Stomach (tissue), 9 donors: ENCODE measurements around the gene TTC3. TPM values are rescaled to one million over a fixed set of nuclear protein-coding genes. Genes with fewer than 3 reads are reported as not detected.

Experiments used
- DNase-seq, 2 donors: peaks; one replicate each; pipeline versions ENCODE4 v3.0.0 to v3.0.0-alpha.2; 2013 to 2019
- H3K27ac ChIP-seq, 5 donors: fragments of 200-600 bp in 4 of 5; sonication (generic) in 4 of 5; one replicate each; pipeline ENCODE4 v1.5.1; 2013 to 2019; ENCODE audit warnings: mild to moderate bottlenecking in 1 of 5, moderate library complexity in 1 of 5
- H3K27me3 ChIP-seq, 3 donors: fragments of 200-600 bp; sonication (generic); one replicate each; pipeline ENCODE4 v1.5.1; 2017 to 2019; ENCODE audit warnings: mixed run types in 1 of 3
- H3K36me3 ChIP-seq, 4 donors: fragments of 200-600 bp; sonication (generic); 1 replicate in 3 of 4; 2 replicates in 1 of 4; pipeline ENCODE4 v1.5.1; 2016 to 2019
- H3K4me1 ChIP-seq, 4 donors: fragments of 200-600 bp; sonication (generic); one replicate each; pipeline ENCODE4 v1.5.1; 2016 to 2019
- H3K4me3 ChIP-seq, 4 donors: fragments of 200-600 bp; sonication (generic) in 3 of 4; one replicate each; pipeline ENCODE4 v1.5.1; 2016 to 2019; ENCODE audit warnings: mild to moderate bottlenecking in 1 of 4
- H3K9me3 ChIP-seq, 4 donors: fragments of 200-600 bp; sonication (generic); one replicate each; pipeline ENCODE4 v1.5.1; 2016 to 2019
- EP300 ChIP-seq: sonication (generic); formaldehyde crosslinking; IDR thresholded peaks from one replicate; pipeline ENCODE4 v1.6.1; 2017; ENCODE audit warnings: antibody characterized with exemption
- POLR2A ChIP-seq, 4 donors: fragments of 450-650 bp; IDR thresholded peaks; one replicate each; pipeline ENCODE4 v1.6.1; 2016; ENCODE audit warnings: antibody characterized with exemption in 4 of 4, control low read depth in 2 of 4, mild to moderate bottlenecking in 1 of 4, moderate library complexity in 1 of 4
- POLR2AphosphoS5 ChIP-seq, 3 donors: sonication (generic); formaldehyde crosslinking; IDR thresholded peaks; one replicate each; pipeline ENCODE4 v1.6.1; 2016; ENCODE audit warnings: antibody characterized with exemption in 3 of 3
- WGBS, 5 donors: extraction: QIAGEN DNeasy Blood & Tissue Kit in 3 of 5; methylation state at CpG; one replicate each; pipeline versions ENCODE4 v1.1.5 to v1.1.7; 2013 to 2018; 5-methylcytosine and 5-hydroxymethylcytosine counted together
- intact Hi-C: fragments of 100-400 bp; cut with DNase I; formaldehyde crosslinking; loops from one replicate; pipeline ENCODE4 v1.15.1; 2023; ENCODE audit warnings: low total_unique reads
- polyA plus RNA-seq, 3 donors: library from polyadenylated mRNA; stranded (reverse); fragments of 200-250 nt; gene quantifications; one replicate each; pipeline ENCODE4 v1.2.3, GENCODE V29; 2013
- total RNA-seq, 5 donors: library from RNA; depleted of rRNA; stranded (reverse); fragments of >200 nt; gene quantifications; one replicate each; pipeline versions ENCODE4 v1.1.0 to v1.2.3, GENCODE V29; 2014 to 2016
- TF ChIP-seq, protein P1 (sequence below), 7 experiments: fragments of 450-650 bp in 4 of 7; fragments of 200-600 bp in 3 of 7; sonication (generic) in 3 of 7; IDR thresholded peaks; one replicate each; pipeline ENCODE4 v1.5.1; 2016 to 2019; ENCODE audit warnings: antibody characterized with exemption in 7 of 7, control low read depth in 2 of 7, mild to moderate bottlenecking in 1 of 7
- donor health status: healthy with polysubstance abuse.
- donor health status: Bipolar disorder and iron deficiency.
- donor health status: healthy.

TTC3 gene
- total and polyA plus RNA-seq, 8 donors: 17.5 to 538 (median 143) TPM

DNA sequence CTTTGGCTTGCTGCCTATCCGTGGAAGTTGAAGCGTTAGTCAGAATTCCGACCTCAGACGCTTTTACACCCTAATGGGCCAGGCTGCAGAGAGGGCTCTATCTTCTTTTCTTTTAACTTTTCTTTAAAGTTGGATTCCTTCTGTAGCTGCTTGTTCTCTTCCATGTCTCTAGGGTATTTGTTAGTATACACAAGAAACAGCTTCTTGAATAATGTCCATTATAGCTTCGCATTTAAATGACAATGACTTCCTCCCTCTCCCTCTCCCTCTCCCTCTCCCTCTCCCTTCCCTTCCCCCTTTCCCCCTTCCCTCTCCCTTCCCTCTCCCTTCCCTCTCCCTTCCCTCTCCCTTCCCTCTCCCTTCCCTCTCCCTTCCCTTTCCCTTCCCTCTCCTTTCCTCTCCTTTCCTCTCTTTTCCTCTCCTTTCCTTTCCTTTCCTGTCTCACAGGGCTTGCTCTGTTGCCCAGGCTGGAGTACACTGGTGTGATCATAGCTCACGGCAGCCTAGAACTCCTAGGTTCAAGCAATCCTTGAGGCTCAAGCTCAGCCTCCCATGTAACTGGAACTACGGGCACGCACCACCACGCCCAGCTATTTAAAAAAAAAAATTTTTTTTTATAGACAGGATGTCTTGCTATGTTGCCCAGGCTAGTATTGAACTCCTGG is 33.5 kb upstream of the TTC3 start:
- no peak for TF ChIP-seq POLR2AphosphoS5 (IDR thresholded peaks at IDR 0.05)
- no peaks in the 10 kb centered on the region for H3K4me1 ChIP-seq
- no peak overlapping the region for H3K4me3 ChIP-seq
- H3K36me3 ChIP-seq: no peaks in the 10 kb centered on the region
- no peaks in the 10 kb centered on the region for H3K9me3 ChIP-seq
- DNase-seq: no peak
- no peaks in the 10 kb centered on the region for H3K27me3 ChIP-seq
- intact Hi-C loops: no loop called here
- H3K27ac ChIP-seq: no peak overlapping the region
- 73 to 85% (median 77%) methylated on average over 9 of the region's 9 CpGs for WGBS, 5 donors

DNA sequence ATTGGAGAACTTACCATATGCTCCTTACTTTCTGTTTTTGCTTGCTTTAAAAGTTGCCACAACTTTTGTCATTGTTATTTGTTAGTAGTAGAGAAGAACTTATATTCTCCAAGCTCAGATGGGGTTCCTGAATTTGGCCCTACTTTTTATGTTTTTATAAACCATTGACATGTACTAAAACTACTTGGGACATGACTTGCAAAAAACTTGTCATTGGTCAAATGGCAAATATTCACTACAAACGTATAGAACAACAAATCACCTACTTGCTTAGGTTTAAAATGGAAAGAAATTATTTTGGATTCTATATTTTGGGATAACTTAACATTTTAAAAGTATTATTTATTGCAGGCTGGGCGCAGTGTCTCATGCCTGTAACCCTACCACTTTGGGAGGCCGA is 32.8 kb upstream of the TTC3 start:
- intact Hi-C loops: no loop called here
- Histone ChIP-seq H3K9me3 (no peaks in the 10 kb centered on the region), H3K27me3 (no peaks in the 10 kb centered on the region), H3K4me3 (no peak overlapping the region), H3K4me1 (no peaks in the 10 kb centered on the region), H3K27ac (no peak overlapping the region), H3K36me3 (no peaks in the 10 kb centered on the region)
- 86 to 93% (median 90%) methylated on average over 3 of the region's 3 CpGs for WGBS, 5 donors
- TF ChIP-seq POLR2A (IDR thresholded peaks at IDR 0.05) (no peak), EP300 (no peak), POLR2AphosphoS5 (IDR thresholded peaks at IDR 0.05) (no peak)
- TF ChIP-seq, protein P1, sequence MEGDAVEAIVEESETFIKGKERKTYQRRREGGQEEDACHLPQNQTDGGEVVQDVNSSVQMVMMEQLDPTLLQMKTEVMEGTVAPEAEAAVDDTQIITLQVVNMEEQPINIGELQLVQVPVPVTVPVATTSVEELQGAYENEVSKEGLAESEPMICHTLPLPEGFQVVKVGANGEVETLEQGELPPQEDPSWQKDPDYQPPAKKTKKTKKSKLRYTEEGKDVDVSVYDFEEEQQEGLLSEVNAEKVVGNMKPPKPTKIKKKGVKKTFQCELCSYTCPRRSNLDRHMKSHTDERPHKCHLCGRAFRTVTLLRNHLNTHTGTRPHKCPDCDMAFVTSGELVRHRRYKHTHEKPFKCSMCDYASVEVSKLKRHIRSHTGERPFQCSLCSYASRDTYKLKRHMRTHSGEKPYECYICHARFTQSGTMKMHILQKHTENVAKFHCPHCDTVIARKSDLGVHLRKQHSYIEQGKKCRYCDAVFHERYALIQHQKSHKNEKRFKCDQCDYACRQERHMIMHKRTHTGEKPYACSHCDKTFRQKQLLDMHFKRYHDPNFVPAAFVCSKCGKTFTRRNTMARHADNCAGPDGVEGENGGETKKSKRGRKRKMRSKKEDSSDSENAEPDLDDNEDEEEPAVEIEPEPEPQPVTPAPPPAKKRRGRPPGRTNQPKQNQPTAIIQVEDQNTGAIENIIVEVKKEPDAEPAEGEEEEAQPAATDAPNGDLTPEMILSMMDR (IDR thresholded peaks at IDR 0.05): no peak
- DNase-seq: no peak

DNA sequence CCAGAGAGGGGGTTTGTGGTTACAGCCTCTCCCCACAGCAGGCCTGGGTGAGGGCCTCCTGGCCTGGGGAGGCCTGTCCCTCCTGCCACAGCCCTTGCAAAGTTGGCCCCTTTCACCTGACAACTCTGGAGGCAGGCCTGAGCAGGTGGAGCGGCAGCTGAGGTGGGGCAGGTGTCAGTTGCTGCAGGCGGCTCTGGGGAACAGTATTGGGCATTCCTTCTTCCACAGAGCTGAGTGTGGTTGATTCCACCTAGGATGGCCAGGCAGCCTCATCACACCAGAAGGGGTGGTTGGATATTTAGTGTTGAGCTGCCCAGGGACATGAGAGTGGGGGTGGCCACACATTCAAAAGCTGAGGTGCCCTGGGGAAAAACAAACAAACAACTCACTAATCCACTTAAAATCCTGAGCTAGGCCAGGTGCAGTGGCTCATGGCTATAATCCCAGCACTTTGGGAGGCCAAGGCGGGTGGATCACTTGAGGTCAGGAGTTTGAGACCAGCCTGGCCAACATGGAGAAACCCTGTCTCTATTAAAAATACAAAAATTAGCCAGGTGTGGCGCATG is 31.3 kb upstream of the TTC3 start:
- intact Hi-C loops: no loop called here
- DNase-seq: no peak
- Histone ChIP-seq H3K36me3 (no peaks in the 10 kb centered on the region), H3K4me3 (no peak overlapping the region), H3K27me3 (no peaks in the 10 kb centered on the region), H3K9me3 (no peaks in the 10 kb centered on the region), H3K27ac (no peak overlapping the region), H3K4me1 (no peaks in the 10 kb centered on the region)
- TF ChIP-seq POLR2AphosphoS5 (IDR thresholded peaks at IDR 0.05) (no peak), POLR2A (IDR thresholded peaks at IDR 0.05) (no peak), EP300 (no peak)
- TF ChIP-seq, protein P1 (IDR thresholded peaks at IDR 0.05): no peak
- 82 to 97% (median 92%) methylated on average over 4 of the region's 4 CpGs for WGBS, 5 donors

GRCh38 chr21:37043818-37044217 is 29.2 kb upstream of the TTC3 start:
- no peak overlapping the region for H3K4me3 ChIP-seq
- TF ChIP-seq, protein P1 (IDR thresholded peaks at IDR 0.05): no peak
- TF ChIP-seq POLR2A (IDR thresholded peaks at IDR 0.05): no peak
- no peak for TF ChIP-seq EP300
- no peak for TF ChIP-seq POLR2AphosphoS5 (IDR thresholded peaks at IDR 0.05)
- H3K36me3 ChIP-seq: no peaks in the 10 kb centered on the region
- no peak for DNase-seq
- WGBS, 5 donors: 89 to 95% (median 91%) methylated on average over 6 of the region's 6 CpGs
- H3K27me3 ChIP-seq: no peaks in the 10 kb centered on the region
- no peaks in the 10 kb centered on the region for H3K9me3 ChIP-seq
- no peaks in the 10 kb centered on the region for H3K4me1 ChIP-seq
- intact Hi-C loops: no loop called here
- no peak overlapping the region for H3K27ac ChIP-seq

- H3K4me1 ChIP-seq: no peaks in the 10 kb centered on the region
- no peak for DNase-seq
- 96 to 100% (median 97%) methylated on average over 3 of the region's 3 CpGs for WGBS, 5 donors
- no peak overlapping the region for H3K27ac ChIP-seq
- intact Hi-C loops: no loop called here
- no peaks in the 10 kb centered on the region for H3K36me3 ChIP-seq
- H3K4me3 ChIP-seq: no peak overlapping the region
- TF ChIP-seq POLR2AphosphoS5 (IDR thresholded peaks at IDR 0.05) (no peak), POLR2A (IDR thresholded peaks at IDR 0.05) (no peak), EP300 (no peak)
- TF ChIP-seq, protein P1 (IDR thresholded peaks at IDR 0.05): no peak
- H3K9me3 ChIP-seq: no peaks in the 10 kb centered on the region
- no peaks in the 10 kb centered on the region for H3K27me3 ChIP-seq
Measured at GRCh38 chr21:37044643-37045042, 28.4 kb upstream of the TTC3 start.
